Liver (tissue), 9 donors: ENCODE data around the gene FILIP1L. TPM values are rescaled to one million over a fixed set of nuclear protein-coding genes. Genes with fewer than 3 reads are reported as not detected.

Source experiments
- DNase-seq: peaks from one replicate; pipeline ENCODE4 v3.0.0-alpha.2; 2017; ENCODE audit warnings: low spot score
- H3K27ac ChIP-seq, 2 donors: one replicate each; pipeline ENCODE4 v1.7.0; 2013; ENCODE audit warnings: inconsistent platforms in 2 of 2, low read length in 2 of 2, control low read depth in 1 of 2, low read depth in 1 of 2, mild to moderate bottlenecking in 1 of 2
- H3K27me3 ChIP-seq, 4 donors: one replicate each; pipeline versions ENCODE4 v1.6.1 to v1.7.0; 2013; ENCODE audit warnings: low read length in 3 of 4, inconsistent platforms in 1 of 4, mild to moderate bottlenecking in 1 of 4, moderate library complexity in 1 of 4; ENCODE audit not compliant: control insufficient read depth in 4 of 4, insufficient read depth in 4 of 4
- H3K36me3 ChIP-seq, 4 donors: one replicate each; pipeline versions ENCODE4 v1.6.1 to v1.7.0; 2013; ENCODE audit warnings: low read length in 3 of 4, mild to moderate bottlenecking in 3 of 4, low read depth in 1 of 4, moderate library complexity in 1 of 4; ENCODE audit not compliant: control insufficient read depth in 4 of 4, insufficient read depth in 3 of 4
- H3K4me1 ChIP-seq, 4 donors: one replicate each; pipeline versions ENCODE4 v1.6.1 to v1.7.0; 2013; ENCODE audit warnings: low read length in 3 of 4, mild to moderate bottlenecking in 3 of 4, moderate library complexity in 1 of 4; ENCODE audit not compliant: control insufficient read depth in 4 of 4, insufficient read depth in 4 of 4
- H3K4me3 ChIP-seq, 3 donors: one replicate each; pipeline versions ENCODE4 v1.6.1 to v1.7.0; 2013; ENCODE audit warnings: low read length in 3 of 3, control low read depth in 1 of 3, low read depth in 1 of 3, mild to moderate bottlenecking in 1 of 3
- H3K9ac ChIP-seq, 2 donors: one replicate each; pipeline ENCODE4 v1.7.0; 2013; ENCODE audit warnings: low read length in 2 of 2, mild to moderate bottlenecking in 2 of 2, moderate library complexity in 2 of 2, control low read depth in 1 of 2, low read depth in 1 of 2
- H3K9me3 ChIP-seq, 4 donors: one replicate each; pipeline versions ENCODE4 v1.6.1 to v1.7.0; 2013; ENCODE audit warnings: low read length in 3 of 4; ENCODE audit not compliant: control insufficient read depth in 4 of 4
- ATF3 ChIP-seq: IDR thresholded peaks from 2 replicates; pipeline ENCODE4 v1.6.1; 2016; ENCODE audit warnings: antibody characterized with exemption
- EGR1 ChIP-seq, 2 donors: IDR thresholded peaks; 2 replicates each; pipeline ENCODE4 v1.6.1; 2016 to 2018; ENCODE audit warnings: antibody characterized with exemption in 2 of 2, low read depth in 2 of 2
- GABPA ChIP-seq, 2 donors: IDR thresholded peaks in 1 of 2; conservative IDR thresholded peaks in 1 of 2; 2 replicates each; pipeline ENCODE4 v1.6.1; 2016; ENCODE audit warnings: antibody characterized with exemption in 2 of 2, mild to moderate bottlenecking in 1 of 2, moderate library complexity in 1 of 2
- HNF4A ChIP-seq, 2 donors: conservative IDR thresholded peaks; 2 replicates each; pipeline ENCODE4 v1.6.1; 2016; ENCODE audit warnings: antibody characterized with exemption in 2 of 2, mild to moderate bottlenecking in 2 of 2
- JUND ChIP-seq, 2 donors: IDR thresholded peaks; 2 replicates each; pipeline ENCODE4 v1.6.1; 2016; ENCODE audit warnings: antibody characterized with exemption in 2 of 2
- NR2F2 ChIP-seq: IDR thresholded peaks from 2 replicates; pipeline ENCODE4 v1.6.1; 2016; ENCODE audit warnings: antibody characterized with exemption
- RAD21 ChIP-seq, 2 donors: IDR thresholded peaks; 2 replicates each; pipeline ENCODE4 v1.6.1; 2016; ENCODE audit warnings: antibody characterized with exemption in 2 of 2, mild to moderate bottlenecking in 2 of 2
- REST ChIP-seq: IDR thresholded peaks from 2 replicates; pipeline ENCODE4 v1.6.1; 2016; ENCODE audit warnings: antibody characterized with exemption, mild to moderate bottlenecking
- RXRA ChIP-seq, 2 donors: IDR thresholded peaks; 2 replicates each; pipeline ENCODE4 v1.6.1; 2017 to 2018; ENCODE audit warnings: antibody characterized with exemption in 2 of 2, mild to moderate bottlenecking in 1 of 2
- SP1 ChIP-seq: IDR thresholded peaks from 2 replicates; pipeline ENCODE4 v1.6.1; 2018; ENCODE audit warnings: antibody characterized with exemption, mild to moderate bottlenecking
- YY1 ChIP-seq: IDR thresholded peaks from 2 replicates; pipeline ENCODE4 v1.6.1; 2016; ENCODE audit warnings: antibody characterized with exemption, mild to moderate bottlenecking
- ZBTB33 ChIP-seq: IDR thresholded peaks from 2 replicates; pipeline ENCODE4 v1.6.1; 2016; ENCODE audit warnings: antibody characterized with exemption
- WGBS: extraction: QIAGEN DNeasy Blood & Tissue Kit; methylation state at CpG from one replicate; pipeline ENCODE4 v1.1.7; 2013; 5-methylcytosine and 5-hydroxymethylcytosine counted together
- polyA plus RNA-seq, 2 donors: library from polyadenylated mRNA; stranded (reverse) in 1 of 2; unstranded in 1 of 2; fragments of 200-250 nt in 1 of 2; fragments of >200 nt in 1 of 2; fragmentation: Nextera tagmentation in 1 of 2; extraction: Ambion mirVana in 1 of 2; gene quantifications; one replicate each; pipeline versions ENCODE4 v1.2.1 to v1.2.3, GENCODE V29; 2013 to 2015
- total RNA-seq, 2 donors: library from RNA; depleted of rRNA; stranded (reverse); fragments of >200 nt; gene quantifications; one replicate each; pipeline ENCODE4 v1.2.3, GENCODE V29; 2014
- TF ChIP-seq, protein P1 (sequence below): fragments of 150-350 bp; IDR thresholded peaks from 2 replicates; pipeline ENCODE4 v1.5.1; 2017; ENCODE audit warnings: improper control_type of control experiment, low read depth, low read length; ENCODE audit not compliant: missing input control
- TF ChIP-seq, protein P2 (sequence below): IDR thresholded peaks from 2 replicates; pipeline ENCODE4 v1.6.1; 2016; ENCODE audit warnings: antibody characterized with exemption
- donor health status: healthy.
- donor health status: healthy.
- donor health status: healthy.
- donor health status: healthy.
- donor health status: healthy.

The FILIP1L gene
- total and polyA plus RNA-seq, 4 donors, result 1.4 to 6.5 (median 1.9) TPM

GRCh38 chr3:99980606-99981005, 133.7 kb downstream of the FILIP1L start:
- WGBS, result 98% methylated on average over 3 of the region's 3 CpGs
- no peak for DNase-seq

More at GRCh38 chr3:99980606-99981005, 133.7 kb downstream of the FILIP1L start:
- Histone ChIP-seq H3K9ac (no peak overlapping the region), H3K4me1 (no peaks in the 10 kb centered on the region), H3K27ac (no peak overlapping the region), H3K27me3 (no peaks in the 10 kb centered on the region), H3K4me3 (no peak overlapping the region), H3K9me3 (no peaks in the 10 kb centered on the region), H3K36me3 (no peaks in the 10 kb centered on the region)
- TF ChIP-seq RAD21 (IDR thresholded peaks at IDR 0.05) (no peak), GABPA (IDR thresholded peaks at IDR 0.05 in 1 of 2, conservative IDR thresholded peaks at IDR 0.05 in 1 of 2) (no peak), JUND (IDR thresholded peaks at IDR 0.05) (no peak), HNF4A (conservative IDR thresholded peaks at IDR 0.05) (no peak), ZBTB33 (no peak), RXRA (IDR thresholded peaks at IDR 0.05) (no peak), EGR1 (IDR thresholded peaks at IDR 0.05; ENCODE audit: low read depth in 2 of 2) (no peak), ATF3 (no peak), NR2F2 (no peak), REST (no peak), YY1 (no peak), SP1 (no peak)
- TF ChIP-seq, protein P1, sequence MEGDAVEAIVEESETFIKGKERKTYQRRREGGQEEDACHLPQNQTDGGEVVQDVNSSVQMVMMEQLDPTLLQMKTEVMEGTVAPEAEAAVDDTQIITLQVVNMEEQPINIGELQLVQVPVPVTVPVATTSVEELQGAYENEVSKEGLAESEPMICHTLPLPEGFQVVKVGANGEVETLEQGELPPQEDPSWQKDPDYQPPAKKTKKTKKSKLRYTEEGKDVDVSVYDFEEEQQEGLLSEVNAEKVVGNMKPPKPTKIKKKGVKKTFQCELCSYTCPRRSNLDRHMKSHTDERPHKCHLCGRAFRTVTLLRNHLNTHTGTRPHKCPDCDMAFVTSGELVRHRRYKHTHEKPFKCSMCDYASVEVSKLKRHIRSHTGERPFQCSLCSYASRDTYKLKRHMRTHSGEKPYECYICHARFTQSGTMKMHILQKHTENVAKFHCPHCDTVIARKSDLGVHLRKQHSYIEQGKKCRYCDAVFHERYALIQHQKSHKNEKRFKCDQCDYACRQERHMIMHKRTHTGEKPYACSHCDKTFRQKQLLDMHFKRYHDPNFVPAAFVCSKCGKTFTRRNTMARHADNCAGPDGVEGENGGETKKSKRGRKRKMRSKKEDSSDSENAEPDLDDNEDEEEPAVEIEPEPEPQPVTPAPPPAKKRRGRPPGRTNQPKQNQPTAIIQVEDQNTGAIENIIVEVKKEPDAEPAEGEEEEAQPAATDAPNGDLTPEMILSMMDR, result no peak
- TF ChIP-seq, protein P2, sequence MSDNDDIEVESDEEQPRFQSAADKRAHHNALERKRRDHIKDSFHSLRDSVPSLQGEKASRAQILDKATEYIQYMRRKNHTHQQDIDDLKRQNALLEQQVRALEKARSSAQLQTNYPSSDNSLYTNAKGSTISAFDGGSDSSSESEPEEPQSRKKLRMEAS, result no peak
